Measurements from ENCODE around the gene EYS. TPM values are rescaled to one million over a fixed set of nuclear protein-coding genes. Genes with fewer than 3 reads are reported as not detected.

Gene EYS
- total and polyA plus RNA-seq, 3 experiments from 2014 or later: not detected

DNA sequence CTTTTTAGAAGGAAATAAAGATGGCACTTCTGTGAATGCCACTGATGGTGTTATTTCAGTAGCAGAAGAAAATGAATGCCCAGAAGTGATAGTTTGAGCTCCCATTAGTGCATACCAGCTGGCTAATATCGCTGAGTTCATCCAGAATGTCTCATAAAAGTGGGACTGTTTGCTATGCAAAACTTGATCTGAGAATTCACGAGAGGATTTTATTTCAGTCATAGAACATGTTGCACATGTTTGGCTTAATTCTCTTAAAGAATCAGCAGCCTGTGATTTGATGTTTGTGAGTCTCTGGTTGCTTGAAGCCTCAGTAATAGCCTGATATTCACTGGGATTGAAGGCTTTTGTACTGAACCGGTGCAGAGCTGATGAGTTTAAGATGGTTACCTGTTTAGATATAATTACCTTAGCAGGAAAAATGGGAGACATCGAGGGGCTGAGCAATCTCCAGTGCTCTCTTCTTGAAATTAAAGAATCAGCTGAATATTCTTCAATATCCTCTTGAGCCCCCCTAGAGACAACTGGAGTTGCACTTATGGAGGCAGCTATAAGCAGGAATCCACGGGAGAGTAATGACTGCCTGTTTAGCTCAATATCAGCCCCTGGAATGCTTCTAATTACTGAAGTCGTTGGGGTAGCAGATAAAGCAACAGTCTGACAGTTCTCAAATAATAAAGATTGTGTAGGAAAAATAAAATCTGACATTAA lies 1115.9 kb downstream of the EYS start:
- no peaks in the 10 kb centered on the region for H3K4me1 Mint-ChIP-seq
- CTCF ChIA-PET: no interaction called here
- DNase-seq: no peak
- H3K27me3 Mint-ChIP-seq: no peaks in the 10 kb centered on the region
- H3K27me3 ChIP-seq (ENCODE audit: insufficient read depth, low read length, poor library complexity, severe bottlenecking): no peaks in the 10 kb centered on the region
- H3K27ac ChIP-seq (ENCODE audit: low read depth, low read length): no peak overlapping the region
- POLR2A ChIA-PET: no interaction called here
- H3K9me3 Mint-ChIP-seq: peaks cover 4 to 26% (median 12%) of the 10 kb centered on the region in 5 donors
- no peaks in the 10 kb centered on the region for H3K4me1 ChIP-seq (ENCODE audit: insufficient read depth, low read length)
- H3K27ac Mint-ChIP-seq: no peak overlapping the region
- no peaks in the 10 kb centered on the region for H3K9me3 ChIP-seq (ENCODE audit: low read length)
- H3K36me3 ChIP-seq (ENCODE audit: insufficient read depth, low read length): no peaks in the 10 kb centered on the region
- no peak overlapping the region for H3K4me3 ChIP-seq (ENCODE audit: low read length)
- no peaks in the 10 kb centered on the region for H3K36me3 Mint-ChIP-seq
- H3K4me3 Mint-ChIP-seq: no peak overlapping the region

DNA sequence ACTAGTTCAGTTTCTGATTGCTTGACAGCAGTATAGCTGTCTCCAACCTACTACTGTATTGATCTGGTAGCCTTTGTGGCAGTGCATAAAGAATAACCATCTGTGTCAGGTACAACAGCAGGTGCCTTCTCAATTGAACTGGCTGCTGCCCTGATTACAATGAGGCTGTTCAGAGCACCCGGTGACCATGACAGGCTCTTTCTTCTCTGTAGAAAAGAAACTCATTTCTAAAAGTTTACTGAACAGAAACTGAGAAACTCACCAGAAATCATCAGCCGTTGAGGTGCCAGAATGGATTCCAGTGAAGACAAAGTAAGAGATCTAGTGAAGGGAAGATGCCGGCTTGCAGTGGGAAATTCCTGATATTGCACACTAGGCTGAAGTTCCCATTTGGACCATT lies 1117.1 kb downstream of the EYS start:
- ChIA-PET POLR2A (no interaction called here), CTCF (no interaction called here)
- H3K27ac ChIP-seq (ENCODE audit: low read depth, low read length): no peak overlapping the region
- H3K36me3 ChIP-seq (ENCODE audit: insufficient read depth, low read length): no peaks in the 10 kb centered on the region
- H3K4me3 Mint-ChIP-seq: no peak overlapping the region
- no peaks in the 10 kb centered on the region for H3K4me1 ChIP-seq (ENCODE audit: insufficient read depth, low read length)
- H3K9me3 ChIP-seq (ENCODE audit: low read length): no peaks in the 10 kb centered on the region
- H3K27me3 ChIP-seq (ENCODE audit: insufficient read depth, low read length, poor library complexity, severe bottlenecking): no peaks in the 10 kb centered on the region
- H3K9me3 Mint-ChIP-seq: peaks cover 0 to 17% (median 7%) of the 10 kb centered on the region in 5 donors
- no peak overlapping the region for H3K4me3 ChIP-seq (ENCODE audit: low read length)
- H3K27me3 Mint-ChIP-seq: no peaks in the 10 kb centered on the region
- DNase-seq: no peak
- no peaks in the 10 kb centered on the region for H3K36me3 Mint-ChIP-seq
- no peak overlapping the region for H3K27ac Mint-ChIP-seq
- H3K4me1 Mint-ChIP-seq: no peaks in the 10 kb centered on the region

DNA sequence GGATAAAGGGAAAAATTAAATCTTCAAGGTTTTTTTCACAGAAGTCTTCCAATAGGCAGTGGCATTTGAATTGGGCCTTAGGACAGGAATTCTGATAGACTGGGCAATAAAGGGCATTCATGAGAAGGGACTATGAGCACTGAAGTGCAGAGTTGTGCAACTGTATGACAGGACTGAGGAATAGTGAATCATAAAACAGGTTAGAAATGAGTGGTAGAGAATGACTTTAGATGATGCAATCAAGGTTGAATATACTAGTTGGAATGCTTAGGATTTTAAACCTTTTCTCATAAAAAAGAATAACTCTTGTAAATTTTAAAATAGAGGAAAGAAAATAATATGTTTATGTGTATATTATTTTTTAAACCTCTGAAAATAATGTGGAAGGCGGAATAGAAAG lies 1126.7 kb downstream of the EYS start:
- Histone ChIP-seq H3K4me3 (ENCODE audit: low read length) (no peak overlapping the region), H3K36me3 (ENCODE audit: insufficient read depth, low read length) (no peaks in the 10 kb centered on the region), H3K9me3 (ENCODE audit: low read length) (no peaks in the 10 kb centered on the region), H3K4me1 (ENCODE audit: insufficient read depth, low read length) (no peaks in the 10 kb centered on the region), H3K27me3 (ENCODE audit: insufficient read depth, low read length, poor library complexity, severe bottlenecking) (no peaks in the 10 kb centered on the region), H3K27ac (ENCODE audit: low read depth, low read length) (no peak overlapping the region)
- Mint-ChIP-seq H3K27ac (no peak overlapping the region), H3K4me1 (no peaks in the 10 kb centered on the region), H3K27me3 (no peaks in the 10 kb centered on the region), H3K4me3 (no peak overlapping the region), H3K9me3 (peaks cover 3 to 35% (median 8%) of the 10 kb centered on the region in 5 donors), H3K36me3 (no peaks in the 10 kb centered on the region)
- DNase-seq: no peak
- CTCF ChIA-PET: no interaction called here
- POLR2A ChIA-PET: no interaction called here

DNA sequence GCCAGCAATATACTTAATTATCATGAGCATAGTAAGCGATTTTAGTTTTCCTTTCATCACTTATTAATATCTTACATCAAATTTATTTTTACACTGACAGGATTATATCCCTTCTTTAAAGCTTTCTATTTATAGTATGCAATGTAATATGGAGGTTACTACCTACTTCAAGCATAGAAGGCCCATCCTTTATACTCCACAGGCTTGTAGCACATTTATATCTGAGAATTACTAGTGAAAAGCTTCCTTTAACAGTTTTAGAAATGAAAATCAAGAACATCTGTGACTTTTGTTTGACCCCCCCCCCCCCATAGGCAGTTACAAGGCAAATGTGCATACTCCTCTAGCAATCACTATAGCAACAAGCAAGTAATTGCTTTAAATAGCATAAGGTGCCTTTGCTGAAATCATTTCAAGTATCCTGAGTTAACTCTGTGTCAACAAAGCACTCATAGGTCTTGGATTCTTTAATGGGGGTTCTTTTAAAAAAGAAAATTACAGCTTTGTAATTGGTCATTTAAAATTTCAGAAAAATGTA lies 1153.7 kb downstream of the EYS start:
- POLR2A ChIA-PET: no interaction called here
- Histone ChIP-seq H3K36me3 (ENCODE audit: insufficient read depth, low read length) (no peaks in the 10 kb centered on the region), H3K4me3 (ENCODE audit: low read length) (no peak overlapping the region), H3K27me3 (ENCODE audit: insufficient read depth, low read length, poor library complexity, severe bottlenecking) (no peaks in the 10 kb centered on the region), H3K9me3 (ENCODE audit: low read length) (no peaks in the 10 kb centered on the region), H3K27ac (ENCODE audit: low read depth, low read length) (no peak overlapping the region), H3K4me1 (ENCODE audit: insufficient read depth, low read length) (no peaks in the 10 kb centered on the region)
- Mint-ChIP-seq H3K36me3 (no peaks in the 10 kb centered on the region), H3K27ac (no peak overlapping the region), H3K27me3 (no peaks in the 10 kb centered on the region), H3K4me3 (no peak overlapping the region), H3K9me3 (peaks cover 5 to 43% (median 15%) of the 10 kb centered on the region in 5 donors), H3K4me1 (no peaks in the 10 kb centered on the region)
- no peak for DNase-seq
- CTCF ChIA-PET: no interaction called here

DNA sequence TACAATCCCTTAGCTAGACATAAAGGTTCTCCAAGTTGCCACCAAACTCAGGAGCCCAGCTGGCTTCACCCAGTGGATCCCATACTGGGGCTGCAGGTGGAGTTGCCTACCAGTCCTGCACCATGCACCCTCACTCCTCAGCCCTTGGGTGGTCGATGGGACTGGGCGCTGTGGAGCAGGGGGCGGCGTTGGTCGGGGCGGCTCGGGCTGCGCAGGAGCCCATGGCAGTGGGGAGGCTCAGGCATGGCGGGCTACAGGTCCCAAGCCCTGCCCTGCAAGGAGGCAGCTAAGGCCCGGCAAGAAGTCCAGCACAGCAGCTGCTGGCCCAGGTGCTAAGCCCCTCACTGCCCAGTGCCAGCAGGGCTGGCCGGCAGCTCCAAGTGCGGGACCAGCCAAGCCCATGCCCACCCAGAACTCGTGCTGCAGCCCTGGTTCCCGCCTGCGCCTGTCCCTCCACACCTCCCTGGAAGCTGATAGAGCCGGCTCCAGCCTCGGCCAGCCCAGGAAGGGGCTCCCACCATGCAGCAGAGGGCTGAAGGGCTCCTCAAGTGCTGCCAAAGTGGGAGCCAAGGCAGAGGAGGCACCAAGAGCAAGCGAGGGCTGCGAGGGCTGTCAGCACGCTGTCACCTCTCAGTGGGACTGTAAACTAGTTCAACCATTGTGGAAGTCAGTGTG lies 1159.3 kb downstream of the EYS start:
- POLR2A ChIA-PET: no interaction called here
- no peak overlapping the region for H3K4me3 Mint-ChIP-seq
- Histone ChIP-seq H3K27ac (ENCODE audit: low read depth, low read length) (no peak overlapping the region), H3K27me3 (ENCODE audit: insufficient read depth, low read length, poor library complexity, severe bottlenecking) (no peaks in the 10 kb centered on the region), H3K36me3 (ENCODE audit: insufficient read depth, low read length) (no peaks in the 10 kb centered on the region), H3K4me3 (ENCODE audit: low read length) (no peak overlapping the region), H3K4me1 (ENCODE audit: insufficient read depth, low read length) (no peaks in the 10 kb centered on the region), H3K9me3 (ENCODE audit: low read length) (no peaks in the 10 kb centered on the region)
- H3K27me3 Mint-ChIP-seq: no peaks in the 10 kb centered on the region
- H3K9me3 Mint-ChIP-seq: peaks cover 5 to 31% (median 17%) of the 10 kb centered on the region in 5 donors
- no peak overlapping the region for H3K27ac Mint-ChIP-seq
- no peaks in the 10 kb centered on the region for H3K4me1 Mint-ChIP-seq
- CTCF ChIA-PET: no interaction called here
- no peak for DNase-seq
- H3K36me3 Mint-ChIP-seq: no peaks in the 10 kb centered on the region

DNA sequence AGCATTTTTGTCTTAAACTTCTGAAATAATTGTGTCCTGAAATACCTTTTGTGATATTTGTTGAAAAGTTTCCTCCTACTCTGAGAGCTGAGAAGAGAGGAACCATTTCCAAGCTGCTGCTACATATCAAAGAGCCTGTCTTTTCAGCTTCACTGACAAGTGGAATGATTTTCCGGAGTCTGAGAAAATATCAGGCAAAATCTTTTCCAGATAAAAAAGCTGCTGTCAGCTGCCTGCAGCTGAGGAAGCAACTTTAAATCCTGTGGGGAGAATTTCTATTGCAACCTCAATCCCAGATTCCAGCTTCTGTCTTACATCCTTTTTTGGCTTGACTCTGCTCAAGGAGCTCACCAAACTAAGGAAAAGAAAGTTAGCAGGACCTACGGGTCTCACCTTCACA lies 1167.1 kb downstream of the EYS start:
- no peak overlapping the region for H3K4me3 ChIP-seq (ENCODE audit: low read length)
- Mint-ChIP-seq H3K27me3 (no peaks in the 10 kb centered on the region), H3K27ac (no peak overlapping the region), H3K4me1 (no peaks in the 10 kb centered on the region), H3K36me3 (no peaks in the 10 kb centered on the region), H3K4me3 (no peak overlapping the region), H3K9me3 (peaks cover 9 to 23% (median 15%) of the 10 kb centered on the region in 5 donors)
- no peak overlapping the region for H3K27ac ChIP-seq (ENCODE audit: low read depth, low read length)
- ChIA-PET CTCF (no interaction called here), POLR2A (no interaction called here)
- H3K36me3 ChIP-seq (ENCODE audit: insufficient read depth, low read length): no peaks in the 10 kb centered on the region
- no peaks in the 10 kb centered on the region for H3K27me3 ChIP-seq (ENCODE audit: insufficient read depth, low read length, poor library complexity, severe bottlenecking)
- H3K4me1 ChIP-seq (ENCODE audit: insufficient read depth, low read length): no peaks in the 10 kb centered on the region
- no peaks in the 10 kb centered on the region for H3K9me3 ChIP-seq (ENCODE audit: low read length)
- DNase-seq: no peak

DNA sequence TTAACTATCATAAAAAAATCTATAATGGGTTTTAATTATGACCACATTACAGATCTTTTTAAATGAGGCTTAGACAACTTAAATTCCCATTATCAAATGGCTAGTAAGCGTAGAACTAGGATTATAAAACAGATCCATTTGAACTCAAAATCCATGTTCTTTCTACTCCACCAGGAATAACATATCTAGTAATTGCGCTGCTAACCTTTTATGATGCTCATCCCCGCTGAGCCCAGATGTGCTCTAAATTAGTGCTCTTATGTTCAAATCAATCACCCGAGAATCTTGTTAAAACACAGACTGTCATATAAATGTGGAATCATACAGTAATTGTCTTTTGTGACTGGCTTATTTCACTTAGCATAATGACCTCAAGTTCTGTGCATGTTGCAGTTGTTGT lies 1168.3 kb downstream of the EYS start:
- Histone ChIP-seq H3K27me3 (ENCODE audit: insufficient read depth, low read length, poor library complexity, severe bottlenecking) (no peaks in the 10 kb centered on the region), H3K4me1 (ENCODE audit: insufficient read depth, low read length) (no peaks in the 10 kb centered on the region), H3K27ac (ENCODE audit: low read depth, low read length) (no peak overlapping the region), H3K36me3 (ENCODE audit: insufficient read depth, low read length) (no peaks in the 10 kb centered on the region), H3K4me3 (ENCODE audit: low read length) (no peak overlapping the region), H3K9me3 (ENCODE audit: low read length) (no peaks in the 10 kb centered on the region)
- Mint-ChIP-seq H3K4me3 (no peak overlapping the region), H3K9me3 (peaks cover 5 to 21% (median 13%) of the 10 kb centered on the region in 5 donors), H3K27ac (no peak overlapping the region), H3K36me3 (no peaks in the 10 kb centered on the region), H3K27me3 (no peaks in the 10 kb centered on the region), H3K4me1 (no peaks in the 10 kb centered on the region)
- ChIA-PET CTCF (no interaction called here), POLR2A (no interaction called here)
- DNase-seq: no peak

DNA sequence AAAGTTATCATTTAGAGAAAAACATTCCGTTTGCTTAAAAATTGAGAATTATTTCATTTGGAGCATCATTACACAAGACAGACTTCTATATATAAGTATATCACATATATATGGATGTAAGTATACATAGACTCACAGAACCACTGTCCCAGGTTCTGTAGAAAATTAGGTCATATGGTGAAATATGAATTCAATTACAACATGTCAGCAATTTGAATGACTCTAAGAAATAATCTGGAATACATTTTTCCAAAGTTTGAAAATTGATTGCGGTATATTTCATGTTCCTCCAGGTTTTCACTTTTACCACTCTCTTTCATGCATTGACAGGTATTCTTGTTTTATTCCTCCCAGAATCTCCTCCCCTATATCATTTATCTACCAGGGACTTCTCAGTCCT lies 1179.1 kb downstream of the EYS start:
- Mint-ChIP-seq H3K9me3 (peaks cover 0 to 27% (median 5%) of the 10 kb centered on the region in 5 donors), H3K4me3 (no peak overlapping the region), H3K27ac (no peak overlapping the region), H3K27me3 (no peaks in the 10 kb centered on the region), H3K4me1 (no peaks in the 10 kb centered on the region), H3K36me3 (no peaks in the 10 kb centered on the region)
- no peak for DNase-seq
- Histone ChIP-seq H3K4me1 (ENCODE audit: insufficient read depth, low read length) (no peaks in the 10 kb centered on the region), H3K27me3 (ENCODE audit: insufficient read depth, low read length, poor library complexity, severe bottlenecking) (no peaks in the 10 kb centered on the region), H3K27ac (ENCODE audit: low read depth, low read length) (no peak overlapping the region), H3K36me3 (ENCODE audit: insufficient read depth, low read length) (no peaks in the 10 kb centered on the region), H3K4me3 (ENCODE audit: low read length) (no peak overlapping the region), H3K9me3 (ENCODE audit: low read length) (no peaks in the 10 kb centered on the region)
- ChIA-PET POLR2A (no interaction called here), CTCF (no interaction called here)

Data from CD8-positive, alpha-beta memory T cell (primary cell).